Measurements from ENCODE around the gene TRAPPC2.

The TRAPPC2 gene

DNA sequence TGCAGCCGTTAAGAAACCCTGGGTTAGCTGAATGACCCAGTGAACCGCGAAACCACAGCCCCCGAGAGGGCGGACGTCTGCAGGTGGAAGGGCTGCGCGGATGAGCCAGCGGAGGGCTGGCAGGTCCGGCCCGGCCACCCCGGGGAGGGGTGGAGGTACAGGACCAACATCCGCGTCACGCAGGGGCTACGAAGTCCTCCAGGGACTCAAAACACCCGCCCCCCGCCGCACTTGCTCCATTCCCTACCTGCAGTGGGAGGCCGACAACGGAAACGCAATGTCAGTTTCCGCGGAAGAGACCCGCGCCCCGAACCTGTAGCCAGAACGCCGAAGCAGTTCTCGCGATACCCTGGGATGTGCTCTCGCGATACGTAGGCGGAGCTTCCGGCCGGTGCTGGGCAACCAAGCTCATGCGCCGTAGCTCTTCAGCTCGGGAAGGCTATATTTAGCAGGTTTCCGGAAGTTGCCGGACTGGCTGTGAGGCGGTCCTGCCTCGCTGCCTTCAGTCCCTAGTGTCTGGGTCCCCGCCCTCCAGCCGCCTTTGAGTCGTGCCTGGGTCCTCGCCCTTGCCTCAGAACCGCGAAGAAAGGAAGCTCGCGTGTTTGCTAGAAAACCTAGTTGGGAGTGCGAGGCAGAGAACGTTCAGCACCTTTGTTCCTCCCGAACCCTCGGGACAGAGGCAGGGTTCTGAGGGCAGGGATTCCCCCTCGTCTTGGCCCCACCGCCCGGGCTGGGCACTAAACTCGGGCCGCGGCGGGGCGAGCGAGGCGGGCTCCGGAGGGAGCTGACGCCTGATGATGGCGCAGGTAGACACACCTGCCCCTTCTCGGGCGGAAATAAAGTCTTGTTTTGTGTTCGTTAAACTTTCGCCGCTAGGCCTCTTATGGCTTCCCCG is at the start of gene TRAPPC2, which contains the start of gene OFD1:
Gene TRAPPC2, minus strand, starts transcription at position 343 of the 895 bp plus-strand sequence. CDS start 14,657 bp downstream, outside the sequence.
Gene OFD1, plus strand, starts transcription at position 471 of the 895 bp plus-strand sequence. Its CDS starts 324 bp downstream, at position 795.
- peak; percentile 69 for DNase-seq

DNA sequence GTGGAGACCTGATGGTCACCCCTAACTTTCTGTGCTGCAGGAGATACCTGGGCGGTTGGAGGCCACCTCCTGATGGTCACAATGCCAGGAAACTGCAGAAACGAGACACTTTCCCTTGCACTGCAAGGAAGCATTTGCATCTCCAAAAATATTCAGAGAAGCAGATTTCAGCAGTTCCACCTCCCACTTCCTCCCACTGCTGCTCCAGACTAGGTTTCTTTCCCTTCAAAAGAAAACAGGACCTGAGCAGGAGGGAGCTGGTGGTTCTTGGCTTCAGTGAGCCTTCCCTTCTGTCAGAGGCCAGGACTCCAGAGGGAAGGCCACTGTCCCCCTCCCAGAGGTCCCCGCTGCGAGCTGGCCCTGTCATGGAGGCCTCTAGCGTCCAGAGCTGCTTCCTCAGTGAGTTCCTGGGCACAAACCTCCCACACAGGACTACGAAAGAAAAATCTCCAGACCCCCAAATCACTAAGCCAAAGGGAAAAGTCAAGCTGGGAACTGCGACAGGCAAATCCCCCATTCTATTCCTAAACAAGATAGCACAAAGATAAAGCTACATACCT is 46.5 kb upstream of the TRAPPC2 start:
- no peak for DNase-seq

DNA sequence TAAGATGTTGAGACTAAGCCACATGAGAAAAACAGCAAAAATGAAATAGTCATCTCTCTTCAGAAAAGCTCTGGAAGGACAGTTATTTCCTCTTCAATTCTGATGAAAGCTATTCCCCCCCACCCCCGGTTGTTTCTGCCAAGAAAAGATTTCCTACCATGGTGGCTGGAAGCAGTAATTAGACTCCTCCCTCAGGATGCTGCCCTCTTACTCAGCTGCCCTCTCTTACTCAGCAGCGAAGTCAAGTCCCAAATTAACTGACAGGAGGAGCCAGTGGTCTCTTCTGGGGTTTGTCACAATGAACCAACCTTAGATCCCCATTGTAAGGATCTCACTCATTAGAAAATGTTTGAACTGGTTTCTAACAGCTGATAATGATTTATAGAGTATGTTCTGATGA is 44.5 kb upstream of the TRAPPC2 start:
- DNase-seq = no peak

- no peak for DNase-seq
These were observed 42.0 kb upstream of the TRAPPC2 start for GRCh38 chrX:13776387-13776786.

DNA sequence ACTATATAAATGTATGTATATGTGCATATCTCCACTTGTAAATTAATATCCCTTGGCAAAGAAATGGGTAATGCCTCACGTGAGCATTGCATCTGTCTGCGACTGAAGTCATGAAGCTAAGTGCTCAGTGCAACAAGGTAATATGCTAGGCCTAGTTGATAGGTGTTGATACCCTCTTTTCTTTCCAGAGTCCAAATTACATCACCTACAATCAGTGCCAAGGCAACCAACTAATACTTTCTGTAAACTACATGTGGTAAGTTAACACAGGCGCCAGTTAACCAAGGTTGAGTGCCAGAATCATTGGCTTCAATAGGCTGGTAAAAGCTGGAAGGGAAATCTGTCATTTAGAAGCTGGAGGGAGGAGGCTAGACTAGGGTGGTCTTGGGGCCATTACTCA is 41.4 kb upstream of the TRAPPC2 start:
- no peak for DNase-seq

GRCh38 chrX:13774696-13775095 is 40.3 kb upstream of the TRAPPC2 start:
- no peak for DNase-seq

GRCh38 chrX:13770013-13770535 is 35.7 kb upstream of the TRAPPC2 start:
- DNase-seq = no peak

DNA sequence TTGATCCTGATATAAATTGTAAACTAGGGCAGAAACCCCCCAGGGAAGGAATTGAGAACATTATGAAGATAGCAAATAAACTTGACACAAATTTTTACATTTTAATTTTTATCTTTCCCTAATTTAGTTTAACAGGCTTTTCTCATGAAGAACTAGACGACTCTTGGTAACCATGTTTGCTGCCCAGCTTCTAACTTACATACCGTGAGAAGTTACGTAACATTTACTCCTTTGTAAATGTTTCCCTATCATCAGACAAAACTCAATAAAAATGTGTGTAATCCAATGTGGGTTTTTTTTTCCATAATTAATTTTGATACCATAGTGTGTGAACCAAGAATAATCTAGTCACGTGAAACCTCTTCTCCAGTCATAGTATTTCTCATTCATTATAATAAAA is 34.5 kb upstream of the TRAPPC2 start:
- DNase-seq = no peak

GRCh38 chrX:13764765-13765164 is 30.3 kb upstream of the TRAPPC2 start:
- DNase-seq = no peak

GRCh38 chrX:13764281-13764680 is 29.9 kb upstream of the TRAPPC2 start:
- DNase-seq = no peak

GRCh38 chrX:13763489-13763888 is 29.1 kb upstream of the TRAPPC2 start:
- DNase-seq = no peak

DNA sequence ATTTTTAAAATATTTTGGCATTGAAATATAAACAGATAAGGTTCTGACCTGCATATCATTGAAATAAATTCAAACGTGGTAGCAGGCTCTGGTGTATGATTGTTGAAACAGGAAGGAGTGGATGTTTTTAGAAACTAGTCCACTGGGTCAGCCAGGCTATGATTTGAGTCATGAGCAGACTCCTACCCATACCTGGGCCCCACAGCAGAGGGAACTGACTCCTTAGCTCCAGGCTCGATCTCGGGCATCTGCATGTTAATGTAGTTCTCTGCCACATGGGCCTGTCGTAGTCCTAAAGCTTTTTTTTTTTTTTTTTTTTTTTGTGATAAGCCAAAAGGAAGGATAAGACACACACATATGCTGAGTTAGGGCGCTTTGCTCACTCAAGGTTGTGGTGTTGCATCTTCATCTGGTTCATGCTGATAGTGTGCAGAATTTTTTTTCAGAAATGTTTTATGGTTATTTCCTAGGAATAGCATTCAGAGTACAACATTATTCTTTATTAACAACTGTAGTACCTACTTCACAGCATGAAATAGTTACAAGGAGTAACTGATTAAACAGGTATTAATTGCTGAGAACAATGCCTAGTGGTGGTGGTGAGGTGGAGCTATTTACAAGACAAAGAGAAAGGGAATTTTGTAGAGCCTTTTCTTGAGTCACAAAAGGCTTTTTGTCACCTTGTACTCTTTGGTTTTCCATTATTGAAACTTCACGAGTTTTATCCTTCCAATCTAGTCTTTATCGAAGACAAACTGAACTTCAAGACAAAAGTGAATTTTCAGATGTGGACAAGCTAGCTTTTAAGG is 27.4 kb upstream of the TRAPPC2 start:
- no peak for DNase-seq

- DNase-seq = no peak
These were observed 26.0 kb upstream of the TRAPPC2 start for GRCh38 chrX:13760426-13760825.

DNA sequence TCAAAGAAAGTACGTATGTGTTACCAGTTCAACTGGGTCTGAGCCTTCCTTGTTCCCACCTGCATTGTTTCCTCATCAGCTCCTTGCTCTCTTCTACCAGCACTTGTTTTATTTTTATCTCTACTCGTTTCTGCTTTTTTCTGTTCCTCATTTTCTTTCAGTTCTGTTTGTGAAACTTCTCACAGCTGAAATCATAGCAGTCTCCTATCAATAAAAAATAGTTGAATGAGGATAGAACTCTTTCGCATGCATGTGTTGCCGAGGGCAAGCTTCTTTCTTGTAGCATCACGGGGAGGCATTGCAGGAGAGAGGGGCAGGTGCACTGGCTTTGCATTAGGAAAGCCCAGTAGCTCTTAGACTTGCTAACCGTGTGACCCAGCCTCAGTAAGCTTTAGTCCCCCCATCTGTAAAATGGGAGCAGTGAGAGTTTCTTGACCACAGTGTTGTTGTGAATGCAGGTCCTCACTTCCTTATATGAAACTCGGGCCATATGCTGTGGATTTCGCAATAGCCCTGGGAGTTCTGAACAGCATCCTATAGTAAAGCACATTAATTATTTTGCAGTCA is 24.8 kb upstream of the TRAPPC2 start:
- no peak for DNase-seq

GRCh38 chrX:13756381-13756780 is 22.0 kb upstream of the TRAPPC2 start:
- DNase-seq = no peak

DNA sequence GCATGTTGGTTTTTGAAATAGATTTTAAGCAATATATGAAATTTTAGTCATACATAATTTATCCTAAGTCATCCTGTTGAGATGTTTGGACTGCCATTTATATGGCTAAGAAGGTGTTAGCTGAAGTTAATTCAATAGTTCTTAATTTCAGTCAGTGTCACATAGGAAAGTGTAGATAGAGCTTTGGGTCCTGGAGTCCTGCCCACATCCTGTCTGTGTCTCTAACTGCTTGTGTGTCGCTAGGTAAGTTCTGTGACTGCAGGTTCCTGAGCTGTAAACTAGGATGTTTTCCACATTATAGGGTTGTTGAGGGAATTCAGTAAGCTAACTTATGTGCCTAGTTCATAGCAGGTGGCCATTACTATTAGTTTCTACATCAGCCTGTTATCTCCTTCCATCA is 20.8 kb upstream of the TRAPPC2 start:
- DNase-seq = no peak

DNA sequence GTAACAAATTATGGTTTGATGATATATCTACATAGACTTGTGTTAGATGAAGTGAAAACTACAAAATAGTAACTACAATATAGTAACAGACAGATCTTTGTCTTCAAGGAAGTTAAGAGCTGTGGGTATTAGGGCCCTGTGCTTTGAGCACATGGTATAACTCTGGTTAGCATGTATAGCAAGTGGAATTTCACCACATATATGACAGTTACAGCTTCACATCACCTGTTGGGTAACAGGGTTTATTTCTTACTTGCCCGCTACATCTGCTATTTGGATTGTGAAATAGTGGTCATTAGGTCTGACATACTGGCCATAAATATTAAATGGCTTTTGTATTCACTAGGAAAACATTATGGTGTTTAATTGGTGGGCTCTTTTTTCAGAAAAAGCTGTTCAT is 20.3 kb upstream of the TRAPPC2 start:
- DNase-seq = no peak

GRCh38 chrX:13752646-13753045 is 18.2 kb upstream of the TRAPPC2 start:
- DNase-seq = no peak

- no peak for DNase-seq
These were observed 17.7 kb upstream of the TRAPPC2 start for GRCh38 chrX:13752141-13752540.

DNA sequence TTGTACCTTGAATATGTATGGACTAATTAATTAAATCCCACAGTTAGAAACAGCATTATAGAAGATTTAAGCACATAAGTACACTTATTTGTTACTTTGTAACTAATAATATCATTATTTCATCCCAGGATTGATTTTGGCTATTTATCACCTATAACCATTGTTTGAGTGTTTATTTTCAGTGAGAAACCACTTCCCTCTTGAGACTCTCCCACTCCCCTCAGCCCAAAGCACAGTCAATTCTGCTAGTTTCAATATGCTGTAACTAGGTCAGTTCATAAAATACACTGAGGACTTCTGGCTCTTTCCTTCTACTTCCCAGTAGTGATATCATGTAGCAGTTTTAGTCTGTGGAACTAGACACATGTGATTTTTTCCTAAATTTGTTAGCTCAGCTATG is 16.4 kb upstream of the TRAPPC2 start:
- DNase-seq = no peak

- DNase-seq = peak; percentile 7
These were observed 15.8 kb upstream of the TRAPPC2 start for GRCh38 chrX:13750204-13750603.

DNA sequence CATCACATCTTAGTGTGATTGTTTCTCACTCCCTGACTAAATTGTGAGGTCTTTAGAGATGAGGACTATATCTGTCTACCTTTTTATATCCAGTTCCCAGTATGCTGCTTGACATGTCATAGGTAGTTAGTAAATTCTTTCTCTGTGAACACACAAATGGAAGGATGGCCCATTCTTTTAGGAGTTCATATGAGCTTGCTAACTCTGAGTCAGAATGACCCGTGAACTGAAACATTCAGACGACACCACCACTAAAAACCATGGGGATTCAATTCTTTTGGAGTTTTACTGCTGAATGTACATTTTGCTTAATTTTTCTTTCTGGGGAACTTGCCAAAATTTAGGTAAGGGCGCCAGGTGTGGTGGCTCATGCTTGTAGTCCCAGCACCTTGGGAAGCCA is 14.1 kb upstream of the TRAPPC2 start:
- no peak for DNase-seq

GRCh38 chrX:13747836-13748235 is 13.4 kb upstream of the TRAPPC2 start:
- no peak for DNase-seq
